Neural crest cell (in vitro differentiated cells): ENCODE data around the gene SLC43A2. TPM values are rescaled to one million over a fixed set of nuclear protein-coding genes. Genes with fewer than 3 reads are reported as not detected.

Source experiments
- DNase-seq: peaks from one replicate; pipeline ENCODE4 v3.0.0; 2021; ENCODE audit warnings: low read depth, mixed read lengths, low spot score
- H3K27ac Mint-ChIP-seq: one replicate; pipeline ENCODE4 v1.8.0; 2021; ENCODE audit warnings: mild to moderate bottlenecking, mixed read lengths; ENCODE audit not compliant: unreplicated experiment
- H3K27me3 Mint-ChIP-seq: 2 replicates; pipeline ENCODE4 v1.8.0; 2021; ENCODE audit warnings: low read depth, mild to moderate bottlenecking, mixed read lengths
- H3K36me3 Mint-ChIP-seq: 2 replicates; pipeline ENCODE4 v1.8.0; 2021; ENCODE audit warnings: low read depth, mild to moderate bottlenecking, mixed read lengths
- H3K4me1 Mint-ChIP-seq: 2 replicates; pipeline ENCODE4 v1.8.0; 2021; ENCODE audit warnings: mixed read lengths
- H3K4me3 Mint-ChIP-seq: one replicate; pipeline ENCODE4 v1.8.0; 2021; ENCODE audit warnings: mild to moderate bottlenecking, mixed read lengths
- H3K9me3 Mint-ChIP-seq: 2 replicates; pipeline ENCODE4 v1.8.0; 2021; ENCODE audit warnings: mixed read lengths
- CTCF ChIP-seq: fragments of 200-600 bp; sonication (generic); conservative IDR thresholded peaks from 2 replicates; pipeline ENCODE4 v1.5.0; 2021; ENCODE audit warnings: antibody characterized with exemption, mild to moderate bottlenecking
- total RNA-seq: library from RNA; stranded (reverse); gene quantifications from 2 replicates; pipeline ENCODE4 v1.2.1, GENCODE V29; 2021

The SLC43A2 gene
- total RNA-seq, 1 donor from 2014 or later = 13.9 TPM

- H3K27ac Mint-ChIP-seq = no peak within 1 kb of the TSS
- no peak for TF ChIP-seq CTCF
- peak within 1 kb of the TSS; percentile 64 for H3K4me3 Mint-ChIP-seq
Observed at GRCh38 chr17:1645207-1646171, 16.9 kb upstream of the SLC43A2 start, which contains the start of gene SCARF1. Gene SCARF1 (minus strand): TSS chr17:1645732. CDS start chr17:1645697, 35 bp downstream.

GRCh38 chr17:1644493-1645206, 16.0 kb upstream of the SLC43A2 start:
- Mint-ChIP-seq H3K27me3 (peaks cover 35% of the 10 kb centered on the region), H3K4me3 (peak overlapping the region; percentile 83), H3K27ac (no peak overlapping the region), H3K4me1 (peaks cover 34% of the 10 kb centered on the region), H3K36me3 (no peaks in the 10 kb centered on the region), H3K9me3 (no peaks in the 10 kb centered on the region)
- no peak for DNase-seq
- TF ChIP-seq CTCF = no peak

More at GRCh38 chr17:1645207-1646171, 16.9 kb upstream of the SLC43A2 start, which contains the start of gene SCARF1:
- peaks cover 33% of the 10 kb centered on the region for H3K4me1 Mint-ChIP-seq
- H3K27me3 Mint-ChIP-seq = peaks cover 35% of the 10 kb centered on the region
- H3K36me3 Mint-ChIP-seq = no peaks in the 10 kb centered on the region
- H3K9me3 Mint-ChIP-seq = no peaks in the 10 kb centered on the region
- DNase-seq = no peak

GRCh38 chr17:1643999-1644492, 15.4 kb upstream of the SLC43A2 start:
- H3K27me3 Mint-ChIP-seq = peaks cover 35% of the 10 kb centered on the region
- H3K9me3 Mint-ChIP-seq = no peaks in the 10 kb centered on the region
- H3K4me1 Mint-ChIP-seq = peaks cover 37% of the 10 kb centered on the region
- no peak for TF ChIP-seq CTCF
- DNase-seq = no peak
- H3K27ac Mint-ChIP-seq = no peak overlapping the region
- H3K4me3 Mint-ChIP-seq = peak overlapping the region; percentile 83
- no peaks in the 10 kb centered on the region for H3K36me3 Mint-ChIP-seq

GRCh38 chr17:1643293-1643998, 14.8 kb upstream of the SLC43A2 start:
- TF ChIP-seq CTCF = peak; percentile 48
- DNase-seq = no peak
- peaks cover 35% of the 10 kb centered on the region for H3K27me3 Mint-ChIP-seq
- peaks cover 43% of the 10 kb centered on the region for H3K4me1 Mint-ChIP-seq
- no peaks in the 10 kb centered on the region for H3K9me3 Mint-ChIP-seq
- H3K4me3 Mint-ChIP-seq = no peak overlapping the region
- no peak overlapping the region for H3K27ac Mint-ChIP-seq
- H3K36me3 Mint-ChIP-seq = no peaks in the 10 kb centered on the region

GRCh38 chr17:1641065-1641403, 12.4 kb upstream of the SLC43A2 start:
- H3K4me1 Mint-ChIP-seq = peaks cover 40% of the 10 kb centered on the region
- H3K9me3 Mint-ChIP-seq = no peaks in the 10 kb centered on the region
- no peak for TF ChIP-seq CTCF
- DNase-seq = no peak
- no peak overlapping the region for H3K27ac Mint-ChIP-seq
- H3K36me3 Mint-ChIP-seq = no peaks in the 10 kb centered on the region
- H3K4me3 Mint-ChIP-seq = peak overlapping the region; percentile 33
- peaks cover 33% of the 10 kb centered on the region for H3K27me3 Mint-ChIP-seq
